ENCODE measurements around the gene HABP4. TPM values are rescaled to one million over a fixed set of nuclear protein-coding genes. Genes with fewer than 3 reads are reported as not detected.

Gene HABP4
- total RNA-seq, 1 experiment from 2014 or later: 11.6 TPM

- DNase-seq (ENCODE audit: low spot score): no peak
- no TSS peak for BruUV-seq (replicated peaks)
- CTCF ChIA-PET: no interaction called here
- TF ChIP-seq EZH2 (IDR thresholded peaks at IDR 0.05; ENCODE audit: borderline replicate concordance, low read depth, low read length, poor library complexity, severe bottlenecking): no peak
- no peak for TF ChIP-seq CTCF (conservative IDR thresholded peaks at IDR 0.05; ENCODE audit: low read depth, low read length)
- no peaks in the 10 kb centered on the region for H3K36me3 ChIP-seq (ENCODE audit: insufficient read depth, low read length, poor library complexity, severe bottlenecking)
- peaks cover 25% of the 10 kb centered on the region for H3K4me1 ChIP-seq (ENCODE audit: insufficient read depth, low read length, poor library complexity, severe bottlenecking)
- no peaks in the 10 kb centered on the region for H3K27me3 ChIP-seq (replicated peaks; ENCODE audit: insufficient read depth, low read depth, low read length, poor library complexity)
- intact Hi-C loops (cut with micrococcal nuclease; ENCODE audit: unreplicated experiment): no loop called here
- H3K9me3 ChIP-seq (ENCODE audit: low read depth, low read length, poor library complexity, severe bottlenecking): no peaks in the 10 kb centered on the region
- POLR2A ChIA-PET (ENCODE audit: low non-redundant PET): no interaction called here
- H3K27ac ChIP-seq (ENCODE audit: low read depth, low read length, poor library complexity, severe bottlenecking): no peak overlapping the region
- H3K4me3 ChIP-seq (ENCODE audit: low read depth, low read length, poor library complexity, severe bottlenecking): no peak overlapping the region
Observed at GRCh38 chr9:96480736-96481135, 30.8 kb downstream of the HABP4 start.

- intact Hi-C loops (cut with micrococcal nuclease; ENCODE audit: unreplicated experiment): no loop called here
- TF ChIP-seq CTCF (conservative IDR thresholded peaks at IDR 0.05; ENCODE audit: low read depth, low read length): no peak
- TF ChIP-seq EZH2 (IDR thresholded peaks at IDR 0.05; ENCODE audit: borderline replicate concordance, low read depth, low read length, poor library complexity, severe bottlenecking): no peak
- H3K36me3 ChIP-seq (ENCODE audit: insufficient read depth, low read length, poor library complexity, severe bottlenecking): peaks cover 7% of the 10 kb centered on the region
- no peak for DNase-seq (ENCODE audit: low spot score)
- ChIA-PET POLR2A (ENCODE audit: low non-redundant PET) (no interaction called here), CTCF (no interaction called here)
- H3K27ac ChIP-seq (ENCODE audit: low read depth, low read length, poor library complexity, severe bottlenecking): no peak overlapping the region
- no peak overlapping the region for H3K4me3 ChIP-seq (ENCODE audit: low read depth, low read length, poor library complexity, severe bottlenecking)
- no TSS peak for BruUV-seq (replicated peaks)
- no peaks in the 10 kb centered on the region for H3K9me3 ChIP-seq (ENCODE audit: low read depth, low read length, poor library complexity, severe bottlenecking)
- H3K27me3 ChIP-seq (replicated peaks; ENCODE audit: insufficient read depth, low read depth, low read length, poor library complexity): no peaks in the 10 kb centered on the region
- H3K4me1 ChIP-seq (ENCODE audit: insufficient read depth, low read length, poor library complexity, severe bottlenecking): peaks cover 25% of the 10 kb centered on the region
Observed at GRCh38 chr9:96482476-96482875, 32.5 kb downstream of the HABP4 start.

DNA sequence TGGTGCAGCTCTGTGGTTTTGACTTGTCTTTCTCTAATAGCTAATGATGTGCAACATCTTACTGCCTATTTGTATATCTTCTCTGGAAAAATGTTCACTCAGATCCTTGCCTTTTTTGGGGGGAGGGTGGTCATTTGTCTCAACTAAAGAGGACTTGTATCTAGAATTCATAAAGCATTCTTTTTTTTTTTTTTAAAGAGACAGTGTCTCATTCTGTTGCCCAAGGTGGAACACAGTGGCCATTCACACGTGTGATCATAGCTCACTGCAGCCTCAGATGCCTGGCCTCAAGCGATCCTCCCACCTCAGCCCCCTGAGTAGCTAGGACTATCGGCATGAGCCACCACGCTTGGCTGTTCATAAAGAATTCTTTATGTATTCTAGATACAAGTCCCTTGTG lies 33.2 kb downstream of the HABP4 start:
- H3K27ac ChIP-seq (ENCODE audit: low read depth, low read length, poor library complexity, severe bottlenecking): no peak overlapping the region
- H3K36me3 ChIP-seq (ENCODE audit: insufficient read depth, low read length, poor library complexity, severe bottlenecking): peaks cover 7% of the 10 kb centered on the region
- H3K9me3 ChIP-seq (ENCODE audit: low read depth, low read length, poor library complexity, severe bottlenecking): no peaks in the 10 kb centered on the region
- H3K4me3 ChIP-seq (ENCODE audit: low read depth, low read length, poor library complexity, severe bottlenecking): no peak overlapping the region
- intact Hi-C loops (cut with micrococcal nuclease; ENCODE audit: unreplicated experiment): no loop called here
- H3K4me1 ChIP-seq (ENCODE audit: insufficient read depth, low read length, poor library complexity, severe bottlenecking): peaks cover 25% of the 10 kb centered on the region
- H3K27me3 ChIP-seq (replicated peaks; ENCODE audit: insufficient read depth, low read depth, low read length, poor library complexity): no peaks in the 10 kb centered on the region
- CTCF ChIA-PET: no interaction called here
- DNase-seq (ENCODE audit: low spot score): no peak
- BruUV-seq (replicated peaks): no TSS peak
- TF ChIP-seq EZH2 (IDR thresholded peaks at IDR 0.05; ENCODE audit: borderline replicate concordance, low read depth, low read length, poor library complexity, severe bottlenecking): no peak
- no peak for TF ChIP-seq CTCF (conservative IDR thresholded peaks at IDR 0.05; ENCODE audit: low read depth, low read length)
- POLR2A ChIA-PET (ENCODE audit: low non-redundant PET): no interaction called here
